ENCODE data around the gene SCAND1. TPM values are rescaled to one million over a fixed set of nuclear protein-coding genes. Genes with fewer than 3 reads are reported as not detected.
"Not testable (repeated sequence)": the region's sequence is repeated elsewhere in the genome, so short reads cannot be mapped to it uniquely, and the experiment has no call there.

The SCAND1 gene
- total RNA-seq, 1 donor from 2014 or later: 119 TPM

GRCh38 chr20:35971981-35972380 lies 17.7 kb upstream of the SCAND1 start:
- H3K36me3 ChIP-seq (ENCODE audit: control insufficient read depth, insufficient read depth, low read length): no peaks in the 10 kb centered on the region
- H3K27me3 ChIP-seq (ENCODE audit: control insufficient read depth, insufficient read depth, low read length): peaks cover 2% of the 10 kb centered on the region
- TF ChIP-seq, protein P1, sequence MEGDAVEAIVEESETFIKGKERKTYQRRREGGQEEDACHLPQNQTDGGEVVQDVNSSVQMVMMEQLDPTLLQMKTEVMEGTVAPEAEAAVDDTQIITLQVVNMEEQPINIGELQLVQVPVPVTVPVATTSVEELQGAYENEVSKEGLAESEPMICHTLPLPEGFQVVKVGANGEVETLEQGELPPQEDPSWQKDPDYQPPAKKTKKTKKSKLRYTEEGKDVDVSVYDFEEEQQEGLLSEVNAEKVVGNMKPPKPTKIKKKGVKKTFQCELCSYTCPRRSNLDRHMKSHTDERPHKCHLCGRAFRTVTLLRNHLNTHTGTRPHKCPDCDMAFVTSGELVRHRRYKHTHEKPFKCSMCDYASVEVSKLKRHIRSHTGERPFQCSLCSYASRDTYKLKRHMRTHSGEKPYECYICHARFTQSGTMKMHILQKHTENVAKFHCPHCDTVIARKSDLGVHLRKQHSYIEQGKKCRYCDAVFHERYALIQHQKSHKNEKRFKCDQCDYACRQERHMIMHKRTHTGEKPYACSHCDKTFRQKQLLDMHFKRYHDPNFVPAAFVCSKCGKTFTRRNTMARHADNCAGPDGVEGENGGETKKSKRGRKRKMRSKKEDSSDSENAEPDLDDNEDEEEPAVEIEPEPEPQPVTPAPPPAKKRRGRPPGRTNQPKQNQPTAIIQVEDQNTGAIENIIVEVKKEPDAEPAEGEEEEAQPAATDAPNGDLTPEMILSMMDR (IDR thresholded peaks at IDR 0.05; ENCODE audit: insufficient read depth, low read length, poor library complexity, severe bottlenecking): no peak
- H3K4me3 ChIP-seq (ENCODE audit: low read depth, low read length): no peak overlapping the region
- DNase-seq (ENCODE audit: low read depth): no peak

GRCh38 chr20:35968930-35969329 lies 14.6 kb upstream of the SCAND1 start:
- TF ChIP-seq, protein P1 (IDR thresholded peaks at IDR 0.05; ENCODE audit: insufficient read depth, low read length, poor library complexity, severe bottlenecking): no peak
- peaks cover 2% of the 10 kb centered on the region for H3K27me3 ChIP-seq (ENCODE audit: control insufficient read depth, insufficient read depth, low read length)
- DNase-seq (ENCODE audit: low read depth): no peak
- H3K36me3 ChIP-seq (ENCODE audit: control insufficient read depth, insufficient read depth, low read length): no peaks in the 10 kb centered on the region
- no peak overlapping the region for H3K4me3 ChIP-seq (ENCODE audit: low read depth, low read length)

DNA sequence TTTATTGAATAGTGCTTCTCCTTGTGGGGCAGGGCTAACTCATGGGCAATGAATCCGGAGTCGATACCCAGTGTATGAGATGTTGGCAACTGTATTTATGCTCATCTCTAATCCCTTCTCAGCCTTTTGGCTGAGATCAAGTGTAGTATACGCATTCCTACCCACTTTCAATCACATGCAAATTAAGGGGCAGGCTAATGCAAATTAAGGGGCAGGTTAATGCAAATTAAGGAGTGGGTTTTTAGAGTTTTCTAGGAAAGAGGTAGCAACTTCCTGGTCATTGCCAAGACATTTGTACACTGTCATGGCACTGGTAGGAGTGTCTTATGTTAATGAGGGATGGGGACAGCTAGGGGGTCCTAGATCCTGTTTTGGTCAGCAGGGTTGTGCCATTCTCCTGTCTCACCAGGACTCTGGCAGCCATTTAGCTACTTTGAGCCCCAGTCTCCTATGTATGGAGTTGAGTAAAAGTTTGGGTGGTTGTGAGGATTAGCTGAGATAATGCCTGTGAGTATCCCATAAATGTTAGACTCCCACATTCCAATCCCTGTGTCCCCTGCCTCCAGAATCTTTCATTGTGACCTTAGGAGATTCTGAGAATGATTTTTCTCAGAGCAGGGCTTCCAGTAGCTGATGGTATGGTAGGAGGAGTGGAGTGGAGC lies 13.8 kb upstream of the SCAND1 start, which contains the start of gene CNBD2:
Gene CNBD2, plus strand, starts transcription at position 612 of the 662 bp plus-strand sequence. CDS start 173 bp downstream, outside the sequence.
- H3K36me3 ChIP-seq (ENCODE audit: control insufficient read depth, insufficient read depth, low read length): no peaks in the 10 kb centered on the region
- TF ChIP-seq, protein P1 (IDR thresholded peaks at IDR 0.05; ENCODE audit: insufficient read depth, low read length, poor library complexity, severe bottlenecking): no peak

GRCh38 chr20:35963878-35964277 lies 9.6 kb upstream of the SCAND1 start:
- H3K36me3 ChIP-seq (ENCODE audit: control insufficient read depth, insufficient read depth, low read length): no peaks in the 10 kb centered on the region
- TF ChIP-seq, protein P1 (IDR thresholded peaks at IDR 0.05; ENCODE audit: insufficient read depth, low read length, poor library complexity, severe bottlenecking): no peak
- no peak for DNase-seq (ENCODE audit: low read depth)
- H3K27me3 ChIP-seq (ENCODE audit: control insufficient read depth, insufficient read depth, low read length): peaks cover 4% of the 10 kb centered on the region
- no peak overlapping the region for H3K4me3 ChIP-seq (ENCODE audit: low read depth, low read length)

More for the DNA sequence above, 13.8 kb upstream of the SCAND1 start, which contains the start of gene CNBD2:
- H3K27me3 ChIP-seq (ENCODE audit: control insufficient read depth, insufficient read depth, low read length): peaks cover 2% of the 10 kb centered on the region
- no peak within 1 kb of the TSS for H3K4me3 ChIP-seq (ENCODE audit: low read depth, low read length)
- no peak for DNase-seq (ENCODE audit: low read depth)

GRCh38 chr20:35959291-35959690 lies 5.0 kb upstream of the SCAND1 start:
- not testable (repeated sequence) for DNase-seq (ENCODE audit: low read depth); H3K27me3 ChIP-seq (ENCODE audit: control insufficient read depth, insufficient read depth, low read length); H3K4me3 ChIP-seq (ENCODE audit: low read depth, low read length); H3K36me3 ChIP-seq (ENCODE audit: control insufficient read depth, insufficient read depth, low read length)

DNA sequence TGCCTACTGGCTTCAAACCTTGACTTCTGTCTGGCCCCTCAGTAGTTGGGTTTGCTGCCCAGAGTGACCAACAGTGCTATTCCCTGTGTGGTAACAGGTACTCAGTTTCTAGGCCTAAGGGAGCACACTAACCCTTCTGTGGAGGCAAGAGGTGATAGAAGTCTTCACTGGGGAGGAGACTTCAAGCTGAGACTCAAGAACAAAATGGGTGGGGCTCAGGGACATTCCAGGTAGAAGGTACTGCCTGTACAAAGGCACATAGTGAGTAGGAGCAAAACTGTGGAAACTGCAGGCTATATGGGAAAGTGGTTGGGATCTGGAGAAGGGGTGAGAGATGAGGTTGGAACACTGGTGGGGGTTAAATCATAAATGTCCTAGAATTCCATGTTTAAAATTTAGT lies 2.3 kb upstream of the SCAND1 start:
- Histone ChIP-seq H3K4me3 (ENCODE audit: low read depth, low read length) (no peak overlapping the region), H3K27me3 (ENCODE audit: control insufficient read depth, insufficient read depth, low read length) (no peaks in the 10 kb centered on the region), H3K36me3 (ENCODE audit: control insufficient read depth, insufficient read depth, low read length) (no peaks in the 10 kb centered on the region)
- no peak for DNase-seq (ENCODE audit: low read depth)
- TF ChIP-seq, protein P1 (IDR thresholded peaks at IDR 0.05; ENCODE audit: insufficient read depth, low read length, poor library complexity, severe bottlenecking): no peak
